Adrenal gland (tissue), 12 donors: Measurements from ENCODE around the gene OAF. TPM values are rescaled to one million over a fixed set of nuclear protein-coding genes. Genes with fewer than 3 reads are reported as not detected.

Source experiments
- DNase-seq, 7 donors: peaks; one replicate each; pipeline ENCODE4 v3.0.0-alpha.2; 2019 to 2020
- H3K27ac ChIP-seq, 5 donors: fragments of 200-600 bp; sonication (generic) in 4 of 5; 1 replicate in 3 of 5; 2 replicates in 2 of 5; pipeline versions ENCODE4 v1.5.1 to v1.8.0; 2016 to 2020; ENCODE audit warnings: mild to moderate bottlenecking in 1 of 5
- H3K27me3 ChIP-seq: fragments of 200-600 bp; 2 replicates; pipeline ENCODE4 v1.8.0; 2021
- H3K36me3 ChIP-seq, 2 donors: fragments of 200-600 bp; replicated peaks in 1 of 2; 1 replicate in 1 of 2; 2 replicates in 1 of 2; pipeline versions ENCODE4 v1.5.1 to v1.8.0; 2018 to 2022
- H3K4me1 ChIP-seq, 2 donors: fragments of 200-600 bp; replicated peaks in 1 of 2; 1 replicate in 1 of 2; 2 replicates in 1 of 2; pipeline versions ENCODE4 v1.5.1 to v1.8.0; 2018 to 2021
- H3K4me3 ChIP-seq, 4 donors: fragments of 200-600 bp; sonication (generic) in 3 of 4; one replicate each; pipeline ENCODE4 v1.5.1; 2016 to 2018
- H3K9me3 ChIP-seq, 3 donors: fragments of 200-600 bp; sonication (generic) in 1 of 3; replicated peaks in 1 of 3; 1 replicate in 2 of 3; 2 replicates in 1 of 3; pipeline versions ENCODE4 v1.5.1 to v1.8.0; 2016 to 2021
- CTCF ChIP-seq, 6 experiments: fragments of 450-650 bp in 4 of 6; fragments of 200-600 bp in 2 of 6; sonication (generic) in 1 of 6; IDR thresholded peaks; 1 replicate in 5 of 6; 2 replicates in 1 of 6; pipeline versions ENCODE4 v1.5.1 to v1.8.0; 2016 to 2021; ENCODE audit warnings: antibody characterized with exemption in 6 of 6, mild to moderate bottlenecking in 2 of 6, moderate library complexity in 1 of 6
- POLR2A ChIP-seq, 2 donors: fragments of 450-650 bp; IDR thresholded peaks; one replicate each; pipeline ENCODE4 v1.6.1; 2017; ENCODE audit warnings: antibody characterized with exemption in 2 of 2, mild to moderate bottlenecking in 2 of 2, moderate library complexity in 1 of 2
- WGBS, 4 donors: extraction: QIAGEN DNeasy Blood & Tissue Kit in 2 of 4; methylation state at CpG; one replicate each; pipeline versions ENCODE4 v1.1.5 to v1.1.7; 2013 to 2017; 5-methylcytosine and 5-hydroxymethylcytosine counted together
- intact Hi-C, 2 donors: fragments of 100-400 bp; cut with DNase I; formaldehyde crosslinking; loops; one replicate each; pipeline versions ENCODE4 v1.14.1 to v1.15.0; 2022 to 2023
- polyA plus RNA-seq, 3 donors: library from polyadenylated mRNA; stranded (reverse); fragments of 200-250 nt in 2 of 3; fragments of 350-450 nt in 1 of 3; fragmentation: Illumina TruSeq in 1 of 3; extraction: RNeasy Lipid Tissue Mini Kit (QIAGEN cat#74804) in 1 of 3; gene quantifications; one replicate each; pipeline ENCODE4 v1.2.3, GENCODE V29; 2013 to 2014
- total RNA-seq, 9 donors: library from RNA; depleted of rRNA in 4 of 9; stranded (reverse); fragments of >200 nt in 4 of 9; fragments of 120-200 nt in 1 of 9; fragmentation: NEBNext Ultra II Directional in 1 of 9; extraction: Animal tissue kit (Norgen Biotek cat#: 25700) in 1 of 9; gene quantifications; one replicate each; pipeline versions ENCODE4 v1.1.0 to v1.2.4, GENCODE V29; 2013 to 2023
- donor health status: healthy with polysubstance abuse.
- donor health status: Bipolar disorder and iron deficiency.
- donor health status: DM: yes; HTN: yes; CAD: no.
- donor health status: DM: no; HTN: no; CAD: no.
- donor health status: DM: no; HTN: no; CAD: no.
- donor health status: DM: yes; HTN: yes; CAD: no.

The OAF gene
- total and polyA plus RNA-seq, 12 donors: 67.7 to 253 (median 169) TPM

- intact Hi-C loops: no loop called here
- WGBS, 4 donors: 49 to 52% (median 50%) methylated on average over 7 of the region's 7 CpGs
- Histone ChIP-seq H3K4me1 (peaks cover 60 to 77% of the 10 kb centered on the region in 2 donors), H3K27ac (peak overlapping the region in 4 of 5 donors; percentile 4 to 90 (median 87)), H3K27me3 (no peaks in the 10 kb centered on the region), H3K9me3 (no peaks in the 10 kb centered on the region), H3K4me3 (no peak overlapping the region), H3K36me3 (no peaks in the 10 kb centered on the region)
- TF ChIP-seq CTCF (IDR thresholded peaks at IDR 0.05): no peak
- TF ChIP-seq POLR2A (IDR thresholded peaks at IDR 0.05): no peak
- DNase-seq: peak in 2 of 7 donors; percentile 41 to 52
These were observed 3.7 kb downstream of the OAF start for GRCh38 chr11:120214581-120214980.

GRCh38 chr11:120215634-120216033 lies 4.8 kb downstream of the OAF start:
- DNase-seq: peak; percentile 71 to 90 (median 87)
- Histone ChIP-seq H3K4me3 (no peak overlapping the region), H3K27me3 (no peaks in the 10 kb centered on the region), H3K36me3 (no peaks in the 10 kb centered on the region), H3K9me3 (no peaks in the 10 kb centered on the region), H3K4me1 (peaks cover 61 to 79% of the 10 kb centered on the region in 2 donors), H3K27ac (peak overlapping the region; percentile 5 to 90 (median 85))
- intact Hi-C loops: no loop called here
- whole genome bisulfite sequencing, 4 donors: 26 to 54% (median 30%) methylated on average over 5 of the region's 5 CpGs
- TF ChIP-seq CTCF (IDR thresholded peaks at IDR 0.05) (no peak), POLR2A (IDR thresholded peaks at IDR 0.05) (peak in 1 of 2 donors; percentile 23)

GRCh38 chr11:120216426-120217102 lies 5.7 kb downstream of the OAF start:
- peak overlapping the region; percentile 5 to 90 (median 85) for H3K27ac ChIP-seq

GRCh38 chr11:120217526-120217925 lies 6.7 kb downstream of the OAF start:
- WGBS, 4 donors: 77 to 91% (median 84%) methylated on average over 4 to 12 of the region's 12 CpGs
- no peak for DNase-seq
- Histone ChIP-seq H3K27me3 (no peaks in the 10 kb centered on the region), H3K36me3 (no peaks in the 10 kb centered on the region), H3K4me3 (no peak overlapping the region), H3K9me3 (no peaks in the 10 kb centered on the region), H3K27ac (peak overlapping the region in 2 of 5 donors; percentile 89 to 90), H3K4me1 (peaks cover 61 to 88% of the 10 kb centered on the region in 2 donors)
- no peak for TF ChIP-seq CTCF (IDR thresholded peaks at IDR 0.05)
- no peak for TF ChIP-seq POLR2A (IDR thresholded peaks at IDR 0.05)
- intact Hi-C loops: no loop called here

More at GRCh38 chr11:120216426-120217102, 5.7 kb downstream of the OAF start:
- WGBS, 4 donors: 62 to 69% (median 66%) methylated on average over 6 to 8 of the region's 8 CpGs
- H3K27me3 ChIP-seq: no peaks in the 10 kb centered on the region
- H3K4me3 ChIP-seq: no peak overlapping the region
- TF ChIP-seq POLR2A (IDR thresholded peaks at IDR 0.05): no peak
- TF ChIP-seq CTCF (IDR thresholded peaks at IDR 0.05): no peak
- no peaks in the 10 kb centered on the region for H3K9me3 ChIP-seq
- intact Hi-C loops: no loop called here
- no peaks in the 10 kb centered on the region for H3K36me3 ChIP-seq
- peaks cover 61 to 88% of the 10 kb centered on the region in 2 donors for H3K4me1 ChIP-seq
- peak in 4 of 7 donors; percentile 47 to 76 (median 68) for DNase-seq
